GM18526 (cell line): Measurements from ENCODE around the gene ARHGAP28.

Experiments used
- POLR2A ChIP-seq: IDR thresholded peaks from 3 replicates; pipeline ENCODE4 v1.6.1; 2011; ENCODE audit not compliant: insufficient read length; ENCODE audit errors: extremely low read depth

Gene ARHGAP28

DNA sequence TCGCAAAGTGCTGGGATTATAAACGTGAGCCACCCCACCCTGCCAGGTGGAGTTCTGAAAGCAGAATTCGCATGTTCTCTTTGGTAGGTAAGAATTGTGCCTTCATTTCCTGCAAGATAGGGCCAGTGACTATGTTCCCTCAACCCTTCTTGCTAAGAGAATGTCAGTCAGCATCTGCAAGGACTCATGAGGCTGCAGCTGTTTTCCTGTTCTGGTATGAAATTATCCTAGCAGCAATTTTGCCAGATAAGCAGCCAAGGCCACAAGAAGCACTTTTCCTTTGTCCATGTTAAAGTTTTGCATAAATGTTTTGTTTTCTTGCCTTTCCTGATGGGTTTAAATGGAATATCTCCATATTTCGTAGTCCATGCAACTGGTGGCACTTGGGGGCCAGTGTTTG lies 6.8 kb upstream of the ARHGAP28 start:
- TF ChIP-seq POLR2A, result no peak

DNA sequence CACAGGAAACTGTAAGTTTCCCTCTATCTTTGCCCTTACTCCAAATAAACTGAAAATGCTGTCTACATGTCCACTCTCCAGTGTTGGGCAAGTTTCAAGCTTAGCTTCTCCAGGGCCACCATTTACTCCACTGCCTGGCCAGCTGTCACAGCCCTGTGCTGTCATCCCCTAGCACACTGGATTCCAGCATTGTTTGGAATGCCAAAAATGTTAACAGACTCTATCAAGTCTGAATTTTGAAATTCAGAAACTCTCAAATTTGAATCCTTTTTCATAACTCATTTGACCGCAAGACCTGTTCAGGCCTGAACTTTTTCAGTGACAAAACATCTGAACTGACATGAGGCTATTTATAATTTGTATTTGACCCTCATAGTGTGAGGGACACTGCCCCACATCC lies 5.2 kb upstream of the ARHGAP28 start:
- no peak for TF ChIP-seq POLR2A

DNA sequence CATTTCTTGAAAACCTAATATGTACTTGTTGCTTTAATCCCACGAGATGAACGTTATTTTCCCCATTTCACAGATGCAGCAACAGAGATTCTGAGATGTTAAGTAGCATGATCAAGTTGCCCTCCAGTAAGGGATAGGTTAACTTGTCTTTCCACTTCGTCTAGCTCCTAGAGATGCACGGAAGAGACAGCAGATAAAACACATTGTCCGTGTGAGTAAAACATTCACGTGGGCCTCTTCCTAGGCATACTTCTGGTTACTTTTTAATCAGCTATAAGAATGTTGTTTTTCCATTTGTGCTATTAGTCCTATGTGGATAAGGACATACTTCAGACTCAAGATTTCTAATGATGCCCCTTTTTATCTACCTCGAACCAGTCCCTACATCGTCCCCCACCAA lies 1.2 kb upstream of the ARHGAP28 start:
- no peak for TF ChIP-seq POLR2A

- TF ChIP-seq POLR2A, result no peak
These were observed 688 bp upstream of the ARHGAP28 start for GRCh38 chr18:6728809-6729246.

DNA sequence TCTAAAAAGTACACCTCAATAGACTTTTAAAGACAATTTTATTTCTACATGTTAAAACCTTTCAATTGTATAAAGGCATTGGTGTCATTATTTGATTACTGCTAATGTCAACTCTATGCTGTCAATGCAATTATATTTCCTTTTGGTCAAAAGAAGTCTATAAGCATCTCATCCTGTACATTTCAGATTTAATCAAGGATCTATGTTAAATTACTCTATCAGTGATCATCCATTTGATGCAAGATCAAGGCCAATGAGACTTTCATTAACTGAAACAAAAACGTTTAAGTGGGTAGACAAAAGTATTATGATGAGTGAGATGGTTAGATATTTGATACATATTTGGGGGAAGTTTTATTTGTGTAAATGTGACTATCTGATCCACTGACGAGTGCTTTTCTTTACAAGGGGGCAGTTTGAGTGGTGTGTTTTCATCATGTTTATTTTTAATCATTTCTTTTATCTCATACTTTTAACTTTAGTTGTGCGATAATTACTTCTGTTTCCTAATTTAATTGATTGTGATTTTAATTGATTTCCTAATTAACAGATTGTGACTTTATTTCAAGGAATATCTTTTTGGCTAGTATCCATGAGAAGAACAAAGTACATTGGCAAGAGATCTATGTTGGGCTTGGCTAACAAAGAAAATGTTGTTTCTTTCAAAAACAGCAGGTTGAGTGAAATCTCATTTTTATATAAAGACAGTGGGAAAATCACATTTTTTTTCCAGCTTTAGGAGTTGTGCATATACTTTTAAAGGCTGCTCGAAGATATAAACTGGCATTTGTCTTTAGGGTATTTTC lies 1.1 kb downstream of the ARHGAP28 start:
- TF ChIP-seq POLR2A, result no peak

DNA sequence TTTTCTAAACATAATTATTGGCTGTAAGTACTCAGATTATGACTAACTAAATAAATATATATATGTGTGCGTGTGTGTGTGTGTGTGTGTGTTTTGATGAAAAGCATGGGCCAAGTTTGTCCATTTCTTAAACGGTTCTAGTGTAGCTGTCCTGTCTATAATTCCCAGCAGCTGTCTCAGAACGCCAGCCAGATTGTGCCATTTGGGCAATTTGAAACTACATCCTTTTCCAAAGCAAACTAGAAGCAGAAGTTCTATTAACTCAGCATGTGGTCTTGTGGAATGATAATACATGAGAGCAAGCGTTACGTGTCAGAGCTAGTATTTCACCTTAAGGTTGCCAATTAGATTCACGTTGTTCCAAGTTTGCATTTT lies 1.7 kb downstream of the ARHGAP28 start:
- TF ChIP-seq POLR2A, result no peak

GRCh38 chr18:6732952-6733351 lies 3.4 kb downstream of the ARHGAP28 start:
- no peak for TF ChIP-seq POLR2A

DNA sequence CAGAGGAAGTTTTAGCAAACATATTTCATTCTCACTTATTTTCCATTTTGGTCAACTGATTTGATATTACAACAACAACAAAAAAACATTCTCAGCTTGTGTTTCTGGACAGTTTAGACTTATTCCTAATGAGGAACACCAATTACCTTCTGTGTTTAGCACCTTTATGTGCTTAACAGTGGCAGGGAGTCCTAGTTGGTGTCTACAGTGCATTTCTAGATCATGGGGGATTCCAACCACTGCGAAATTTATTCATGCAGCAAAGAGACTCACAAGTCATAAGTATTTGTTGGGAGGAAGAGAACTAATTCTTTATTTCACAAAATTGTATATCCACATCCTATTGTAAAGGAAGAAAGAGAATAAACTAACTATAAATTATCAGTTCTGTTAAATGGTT lies 4.2 kb downstream of the ARHGAP28 start:
- no peak for TF ChIP-seq POLR2A

GRCh38 chr18:6734726-6735430 lies 5.4 kb downstream of the ARHGAP28 start:
- TF ChIP-seq POLR2A, result no peak

DNA sequence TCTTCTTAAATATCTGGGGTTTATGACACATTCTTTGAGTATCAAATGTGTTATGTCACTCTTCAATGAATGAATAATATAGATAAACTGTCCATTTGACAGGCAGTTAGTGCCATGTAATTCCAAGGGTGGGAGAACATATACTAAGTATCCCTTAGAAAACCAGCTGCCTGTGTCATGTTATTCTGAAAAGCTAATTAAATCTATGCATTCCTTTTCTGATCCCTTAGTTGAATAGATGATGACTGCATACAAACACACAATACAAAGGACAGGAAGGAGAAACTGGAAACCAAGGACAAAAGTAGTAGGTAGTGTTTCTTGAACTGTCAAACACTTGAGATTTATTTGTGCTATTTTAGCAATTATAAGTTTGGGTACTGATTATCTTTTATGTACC lies 8.3 kb downstream of the ARHGAP28 start:
- TF ChIP-seq POLR2A, result no peak

DNA sequence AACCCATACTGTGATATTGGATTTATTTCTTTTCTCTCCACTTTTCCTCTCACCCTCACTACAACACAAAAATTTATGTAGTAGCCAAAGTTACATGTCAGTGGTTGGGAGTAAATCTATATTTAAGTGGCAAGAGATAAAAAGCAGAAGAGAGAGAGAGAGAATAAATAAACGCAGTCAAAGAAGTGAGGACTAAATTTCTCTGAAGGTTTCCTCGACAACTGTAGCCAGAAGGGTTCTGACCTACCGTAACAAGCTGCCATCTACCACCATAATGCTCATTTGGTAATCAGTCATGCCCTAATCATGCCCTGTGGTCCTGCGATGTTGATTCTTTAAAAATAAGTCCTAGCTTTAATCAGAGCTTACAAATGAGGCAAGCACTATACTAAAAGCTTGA lies 9.1 kb downstream of the ARHGAP28 start:
- TF ChIP-seq POLR2A, result no peak

GRCh38 chr18:6741232-6741663 lies 11.7 kb downstream of the ARHGAP28 start:
- TF ChIP-seq POLR2A, result no peak

DNA sequence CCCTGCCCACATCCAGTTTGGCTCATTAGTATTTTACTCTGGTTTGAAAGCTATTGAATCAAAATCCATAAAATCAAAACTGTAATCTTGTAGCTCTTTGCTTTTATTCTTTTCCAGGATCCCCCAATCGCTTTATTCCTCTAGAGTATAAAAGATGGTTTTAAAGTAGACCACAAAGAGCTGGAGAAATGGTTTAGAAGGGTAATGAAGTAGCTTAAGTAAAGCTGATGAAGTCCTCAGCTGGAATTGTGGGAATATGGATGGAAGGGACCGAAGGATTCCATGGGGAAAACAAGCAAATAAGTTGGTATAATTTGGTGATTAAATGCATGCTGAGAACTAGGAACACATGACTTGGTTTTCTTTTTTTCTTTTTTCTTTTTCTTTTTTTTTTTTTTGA lies 12.3 kb downstream of the ARHGAP28 start:
- no peak for TF ChIP-seq POLR2A

GRCh38 chr18:6743999-6744398 lies 14.5 kb downstream of the ARHGAP28 start:
- no peak for TF ChIP-seq POLR2A

DNA sequence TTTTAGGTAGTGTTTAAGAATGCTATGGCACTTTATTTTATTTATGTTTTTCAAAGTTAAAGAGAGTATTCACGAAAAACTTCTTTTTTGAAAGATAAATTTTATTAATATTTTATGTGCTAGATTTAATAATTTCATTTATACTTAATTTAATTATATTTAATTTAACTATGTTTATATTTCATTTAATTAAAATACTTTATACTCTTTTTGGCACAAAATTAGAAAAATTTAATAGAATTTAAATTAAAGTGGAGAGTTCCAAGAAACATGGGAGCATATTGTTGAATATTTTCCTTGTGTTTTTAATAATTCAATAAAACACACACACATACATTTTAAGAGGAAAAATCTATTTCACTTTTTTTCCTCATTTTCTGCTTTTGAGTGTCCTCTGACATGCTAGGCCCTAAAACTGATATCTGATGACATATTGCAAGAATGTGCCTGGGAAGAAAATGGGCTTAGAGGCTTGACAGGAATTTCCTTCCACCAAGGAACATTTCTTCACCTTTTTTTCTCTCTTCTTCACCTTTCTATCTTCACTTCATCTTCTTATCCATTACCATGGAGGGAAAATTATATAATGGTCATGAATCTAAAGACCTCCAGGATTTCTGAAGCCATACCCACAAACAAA lies 15.4 kb downstream of the ARHGAP28 start:
- TF ChIP-seq POLR2A, result no peak

DNA sequence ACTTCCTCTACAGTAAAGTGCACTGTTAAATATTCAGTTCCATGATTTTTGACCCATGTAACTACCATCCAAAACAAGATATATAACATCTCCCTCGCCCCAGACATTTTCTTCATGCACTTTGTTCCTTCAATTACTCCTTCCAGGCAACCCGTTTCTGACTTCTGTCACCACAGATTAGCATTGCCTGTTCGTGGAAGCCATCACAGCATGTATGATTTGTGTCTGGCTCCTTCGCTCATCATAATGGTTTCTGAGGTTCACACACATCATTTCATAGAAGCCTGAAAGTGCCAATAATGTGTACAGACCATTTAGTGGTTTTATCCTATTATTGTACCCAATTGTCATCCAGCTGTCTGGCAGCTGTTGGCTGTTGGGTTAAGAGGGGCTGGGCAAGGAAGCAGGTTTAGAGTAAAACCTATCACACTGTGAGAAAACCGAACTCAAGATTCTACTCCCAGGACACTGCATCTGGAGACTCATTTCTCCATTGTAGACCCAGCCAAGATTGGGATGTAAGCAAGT lies 16.1 kb downstream of the ARHGAP28 start:
- no peak for TF ChIP-seq POLR2A
